OCI-LY1 (cell line): ENCODE data around the gene HTR2C.
"Not testable (repeated sequence)": the region's sequence is repeated elsewhere in the genome, so short reads cannot be mapped to it uniquely, and the experiment has no call there.

Experiments
- H2AFZ ChIP-seq: fragments of 200-600 bp; sonication (generic), shearing (Covaris generic); 2 replicates; pipeline ENCODE4 v1.6.0; 2014; ENCODE audit warnings: antibody characterized with exemption, mild to moderate bottlenecking, low read length
- H3F3A ChIP-seq: fragments of 200-600 bp; sonication (generic), shearing (Covaris generic); 2 replicates; pipeline ENCODE4 v1.6.0; 2014; ENCODE audit warnings: mild to moderate bottlenecking, antibody characterized with exemption, low read length, moderate library complexity; ENCODE audit not compliant: insufficient read depth
- H3K27ac ChIP-seq: fragments of 200-600 bp; sonication (generic); 2 replicates; pipeline ENCODE4 v1.5.1; 2014; ENCODE audit warnings: low read length, mixed run types, mild to moderate bottlenecking, low read depth; ENCODE audit not compliant: poor library complexity, severe bottlenecking
- H3K27me3 ChIP-seq: fragments of 200-600 bp; sonication (generic); 2 replicates; pipeline ENCODE4 v1.6.0; 2014; ENCODE audit warnings: antibody characterized with exemption, mild to moderate bottlenecking, low read length, moderate library complexity; ENCODE audit not compliant: insufficient read depth
- H3K36me3 ChIP-seq: fragments of 200-600 bp; sonication (generic); 2 replicates; pipeline ENCODE4 v1.6.1; 2014; ENCODE audit warnings: mild to moderate bottlenecking, antibody characterized with exemption, low read length, moderate library complexity, mixed read lengths; ENCODE audit not compliant: insufficient read depth
- H3K4me1 ChIP-seq: fragments of 200-600 bp; sonication (generic); 2 replicates; pipeline ENCODE4 v1.5.1; 2014; ENCODE audit warnings: mild to moderate bottlenecking, low read length, moderate library complexity; ENCODE audit not compliant: insufficient read depth, severe bottlenecking
- H3K4me2 ChIP-seq: fragments of 200-600 bp; sonication (generic), shearing (Covaris generic); 2 replicates; pipeline ENCODE4 v1.6.1; 2014; ENCODE audit warnings: low read length
- H3K4me3 ChIP-seq: fragments of 200-600 bp; sonication (generic); 2 replicates; pipeline ENCODE4 v1.5.1; 2014; ENCODE audit warnings: low read length, low read depth, mild to moderate bottlenecking, mixed read lengths; ENCODE audit not compliant: poor library complexity, severe bottlenecking
- H3K79me2 ChIP-seq: fragments of 200-600 bp; shearing (Covaris generic); 2 replicates; pipeline ENCODE4 v1.6.1; 2016; ENCODE audit warnings: mixed run types, low read length, mixed read lengths; ENCODE audit not compliant: insufficient read depth
- H3K9ac ChIP-seq: fragments of 200-600 bp; sonication (generic), shearing (Covaris generic); 2 replicates; pipeline ENCODE4 v1.6.1; 2014; ENCODE audit warnings: mild to moderate bottlenecking, low read length, mixed read lengths
- H3K9me2 ChIP-seq: fragments of 200-600 bp; sonication (generic), shearing (Covaris generic); 2 replicates; pipeline ENCODE4 v1.6.1; 2014; ENCODE audit warnings: low read depth, mild to moderate bottlenecking, low read length, mixed read lengths
- H3K9me3 ChIP-seq: fragments of 200-600 bp; shearing (Covaris generic); 2 replicates; pipeline ENCODE4 v1.6.1; 2014; ENCODE audit warnings: low read length, mixed read lengths
- H4K20me1 ChIP-seq: fragments of 200-600 bp; sonication (generic), shearing (Covaris generic); 2 replicates; pipeline ENCODE4 v1.6.0; 2016; ENCODE audit warnings: mild to moderate bottlenecking, low read length; ENCODE audit not compliant: insufficient read depth
- CTCF ChIP-seq: fragments of 200-600 bp; sonication (generic), shearing (Covaris generic); IDR thresholded peaks from 2 replicates; pipeline ENCODE4 v1.5.1; 2017; ENCODE audit warnings: mild to moderate bottlenecking, antibody characterized with exemption, low read length, moderate library complexity, mixed read lengths
- EZH2 ChIP-seq: fragments of 200-600 bp; sonication (generic), shearing (Covaris generic); IDR thresholded peaks from 2 replicates; pipeline ENCODE4 v1.8.0; 2017; ENCODE audit warnings: borderline replicate concordance, mixed run types, mild to moderate bottlenecking, antibody characterized with exemption, low read length, moderate library complexity, mixed read lengths

Gene HTR2C

GRCh38 chrX:114650351-114650750 is 66.5 kb downstream of the HTR2C start:
- no peak overlapping the region for H2AFZ ChIP-seq
- H3K9me2 ChIP-seq, result no peaks in the 10 kb centered on the region
- H3K4me2 ChIP-seq, result no peak overlapping the region
- no peaks in the 10 kb centered on the region for H4K20me1 ChIP-seq
- TF ChIP-seq CTCF (no peak), EZH2 (no peak)
- H3K36me3 ChIP-seq, result no peaks in the 10 kb centered on the region
- H3K4me3 ChIP-seq, result no peak overlapping the region
- no peaks in the 10 kb centered on the region for H3F3A ChIP-seq
- H3K9me3 ChIP-seq, result no peaks in the 10 kb centered on the region
- H3K27me3 ChIP-seq, result no peaks in the 10 kb centered on the region
- H3K27ac ChIP-seq, result no peak overlapping the region
- no peaks in the 10 kb centered on the region for H3K4me1 ChIP-seq
- no peaks in the 10 kb centered on the region for H3K79me2 ChIP-seq
- no peak overlapping the region for H3K9ac ChIP-seq

- Histone ChIP-seq H3F3A (no peaks in the 10 kb centered on the region), H2AFZ (no peak overlapping the region), H3K4me1 (no peaks in the 10 kb centered on the region), H3K27me3 (no peaks in the 10 kb centered on the region), H3K9me3 (no peaks in the 10 kb centered on the region), H4K20me1 (no peaks in the 10 kb centered on the region), H3K4me2 (no peak overlapping the region), H3K27ac (no peak overlapping the region), H3K79me2 (no peaks in the 10 kb centered on the region), H3K4me3 (no peak overlapping the region), H3K9me2 (no peaks in the 10 kb centered on the region), H3K9ac (no peak overlapping the region), H3K36me3 (no peaks in the 10 kb centered on the region)
- TF ChIP-seq CTCF, result no peak
- TF ChIP-seq EZH2, result no peak
These were observed 91.5 kb downstream of the HTR2C start for GRCh38 chrX:114675365-114675764.

GRCh38 chrX:114700533-114700932 is 116.6 kb downstream of the HTR2C start:
- H3K4me2 ChIP-seq, H3K27me3 ChIP-seq: not testable (repeated sequence)

GRCh38 chrX:114709406-114709805 is 125.5 kb downstream of the HTR2C start:
- Histone ChIP-seq H3K36me3 (no peaks in the 10 kb centered on the region), H3K4me3 (no peak overlapping the region), H3K9me3 (no peaks in the 10 kb centered on the region), H3K9ac (no peak overlapping the region), H3K4me1 (no peaks in the 10 kb centered on the region), H3F3A (no peaks in the 10 kb centered on the region), H3K27me3 (no peaks in the 10 kb centered on the region), H3K79me2 (no peaks in the 10 kb centered on the region), H4K20me1 (no peaks in the 10 kb centered on the region), H3K4me2 (no peak overlapping the region), H3K9me2 (no peaks in the 10 kb centered on the region), H2AFZ (no peak overlapping the region), H3K27ac (no peak overlapping the region)
- TF ChIP-seq CTCF (no peak), EZH2 (no peak)

More at GRCh38 chrX:114700533-114700932, 116.6 kb downstream of the HTR2C start:
- H3K9me2 ChIP-seq, H2AFZ ChIP-seq, H3K4me1 ChIP-seq, H3K79me2 ChIP-seq, H3K9ac ChIP-seq, H3F3A ChIP-seq, H3K36me3 ChIP-seq, H3K9me3 ChIP-seq, H4K20me1 ChIP-seq, H3K27ac ChIP-seq, H3K4me3 ChIP-seq: not testable (repeated sequence)
